Ovary (tissue), 9 donors: Measurements from ENCODE around the gene FKBP9. TPM values are rescaled to one million over a fixed set of nuclear protein-coding genes. Genes with fewer than 3 reads are reported as not detected.

ENCODE experiments used
- DNase-seq, 5 donors: peaks; one replicate each; pipeline ENCODE4 v3.0.0-alpha.2; 2019 to 2020
- H3K27ac ChIP-seq, 2 donors: fragments of 200-600 bp; one replicate each; pipeline versions ENCODE4 v1.5.1 to v1.8.0; 2019 to 2022
- H3K27me3 ChIP-seq: fragments of 200-600 bp; one replicate; pipeline ENCODE4 v1.8.0; 2022
- H3K36me3 ChIP-seq: fragments of 200-600 bp; sonication (generic); one replicate; pipeline ENCODE4 v1.5.1; 2019
- H3K4me1 ChIP-seq: one replicate; pipeline ENCODE4 v1.8.1; 2013; ENCODE audit warnings: mild to moderate bottlenecking, moderate library complexity; ENCODE audit not compliant: insufficient read depth
- H3K4me3 ChIP-seq: fragments of 200-600 bp; sonication (generic); one replicate; pipeline ENCODE4 v1.5.1; 2017
- H3K9me3 ChIP-seq, 2 donors: fragments of 200-600 bp in 1 of 2; sonication (generic) in 1 of 2; one replicate each; pipeline versions ENCODE4 v1.5.1 to v1.8.1; 2013 to 2019; ENCODE audit warnings: mild to moderate bottlenecking in 1 of 2, moderate library complexity in 1 of 2
- CTCF ChIP-seq, 3 donors: fragments of 450-650 bp in 2 of 3; fragments of 200-600 bp in 1 of 3; IDR thresholded peaks; one replicate each; pipeline versions ENCODE4 v1.5.1 to v1.8.0; 2016 to 2022; ENCODE audit warnings: antibody characterized with exemption in 3 of 3, mild to moderate bottlenecking in 1 of 3
- EP300 ChIP-seq: sonication (generic); formaldehyde crosslinking; IDR thresholded peaks from one replicate; pipeline ENCODE4 v1.6.1; 2017; ENCODE audit warnings: antibody characterized with exemption
- POLR2A ChIP-seq: fragments of 450-650 bp; IDR thresholded peaks from one replicate; pipeline ENCODE4 v1.6.1; 2017; ENCODE audit warnings: antibody characterized with exemption, mild to moderate bottlenecking, moderate library complexity
- WGBS, 3 donors: extraction: QIAGEN DNeasy Blood & Tissue Kit in 1 of 3; methylation state at CpG; one replicate each; pipeline versions ENCODE4 v1.1.5 to v1.1.7; 2013 to 2017; 5-methylcytosine and 5-hydroxymethylcytosine counted together
- intact Hi-C, 4 donors: fragments of 100-400 bp; cut with DNase I; formaldehyde crosslinking; loops; one replicate each; pipeline versions ENCODE4 v1.11.0 to v1.15.1; 2022 to 2023
- polyA plus RNA-seq, 2 donors: library from polyadenylated mRNA; stranded (reverse); fragments of 200-250 nt in 1 of 2; fragments of 350-450 nt in 1 of 2; fragmentation: Illumina TruSeq in 1 of 2; extraction: RNeasy Lipid Tissue Mini Kit (QIAGEN cat#74804) in 1 of 2; gene quantifications; one replicate each; pipeline ENCODE4 v1.2.3, GENCODE V29; 2013 to 2014
- total RNA-seq, 7 donors: library from RNA; depleted of rRNA in 2 of 7; stranded (reverse); fragments of >200 nt in 2 of 7; fragmentation: NEBNext Ultra II Directional in 3 of 7; extraction: Animal tissue kit (Norgen Biotek cat#: 25700) in 3 of 7; gene quantifications; one replicate each; pipeline versions ENCODE4 v1.1.0 to v1.2.4, GENCODE V29; 2016 to 2023
- donor health status: DM: no; HTN: no; CAD: no; lungs with moderate emphysema.
- donor health status: DM: no; HTN: no; CAD: no.
- donor health status: Bipolar disorder and iron deficiency.
- donor health status: DM: yes; HTN: yes; CAD: no.
- donor health status: DM: no; HTN: no; CAD: no.
- donor health status: DM: yes; HTN: yes; CAD: no.

The FKBP9 gene
- total and polyA plus RNA-seq, 9 donors, result 53.2 to 200 (median 101) TPM

- H3K4me3 ChIP-seq, result no peak overlapping the region
- no peak for DNase-seq
- no peaks in the 10 kb centered on the region for H3K36me3 ChIP-seq
- no peak for TF ChIP-seq CTCF (IDR thresholded peaks at IDR 0.05)
- TF ChIP-seq EP300, result no peak
- TF ChIP-seq POLR2A, result no peak
- H3K4me1 ChIP-seq, result no peaks in the 10 kb centered on the region
- intact Hi-C loops, result no loop called here
- 87 to 92% (median 89%) methylated on average over 2 of the region's 2 CpGs for WGBS, 3 donors
- no peak overlapping the region for H3K27ac ChIP-seq
- H3K27me3 ChIP-seq, result no peaks in the 10 kb centered on the region
- H3K9me3 ChIP-seq, result no peaks in the 10 kb centered on the region
Measured at GRCh38 chr7:33009734-33010133, 52.5 kb downstream of the FKBP9 start.

GRCh38 chr7:33012364-33012763 lies 55.1 kb downstream of the FKBP9 start:
- Histone ChIP-seq H3K9me3 (no peaks in the 10 kb centered on the region), H3K27ac (no peak overlapping the region), H3K4me1 (no peaks in the 10 kb centered on the region), H3K4me3 (no peak overlapping the region), H3K27me3 (no peaks in the 10 kb centered on the region), H3K36me3 (no peaks in the 10 kb centered on the region)
- TF ChIP-seq EP300 (no peak), POLR2A (no peak), CTCF (IDR thresholded peaks at IDR 0.05) (no peak)
- intact Hi-C loops, result no loop called here
- DNase-seq, result no peak

GRCh38 chr7:33024189-33024757 lies 67.0 kb downstream of the FKBP9 start:
- WGBS, 3 donors, result 66 to 69% (median 67%) methylated on average over 4 of the region's 4 CpGs
- no peaks in the 10 kb centered on the region for H3K36me3 ChIP-seq
- intact Hi-C loops, result no loop called here

GRCh38 chr7:33035776-33036175 lies 78.5 kb downstream of the FKBP9 start:
- no peak overlapping the region for H3K27ac ChIP-seq
- peaks cover 2% of the 10 kb centered on the region for H3K4me1 ChIP-seq
- 95 to 96% (median 96%) methylated on average over 2 of the region's 2 CpGs for WGBS, 3 donors
- no peaks in the 10 kb centered on the region for H3K27me3 ChIP-seq
- H3K4me3 ChIP-seq, result no peak overlapping the region
- no peak for TF ChIP-seq CTCF (IDR thresholded peaks at IDR 0.05)
- no peak for TF ChIP-seq EP300
- no peak for TF ChIP-seq POLR2A
- no peaks in the 10 kb centered on the region for H3K9me3 ChIP-seq
- no peak for DNase-seq
- no peaks in the 10 kb centered on the region for H3K36me3 ChIP-seq
- intact Hi-C loops, result no loop called here

More at GRCh38 chr7:33024189-33024757, 67.0 kb downstream of the FKBP9 start:
- H3K27ac ChIP-seq, result no peak overlapping the region
- no peak overlapping the region for H3K4me3 ChIP-seq
- H3K4me1 ChIP-seq, result no peaks in the 10 kb centered on the region
- no peak for TF ChIP-seq POLR2A
- TF ChIP-seq EP300, result no peak
- no peak for TF ChIP-seq CTCF (IDR thresholded peaks at IDR 0.05)
- no peak for DNase-seq
- H3K27me3 ChIP-seq, result no peaks in the 10 kb centered on the region
- H3K9me3 ChIP-seq, result no peaks in the 10 kb centered on the region
